ENCODE data around the gene ANKLE2.
"Not testable (repeated sequence)": the region's sequence is repeated elsewhere in the genome, so short reads cannot be mapped to it uniquely, and the experiment has no call there.

The ANKLE2 gene

GRCh38 chr12:132759359-132759758 is 2.3 kb downstream of the ANKLE2 start:
- Histone ChIP-seq H3K27ac (replicated peaks) (no peak overlapping the region), H3K4me3 (replicated peaks; ENCODE audit: insufficient read depth, low read length) (no peak overlapping the region), H3K27me3 (ENCODE audit: insufficient read depth, poor library complexity, severe bottlenecking) (no peaks in the 10 kb centered on the region)
- no peak for TF ChIP-seq POLR2AphosphoS5 (IDR thresholded peaks at IDR 0.05; ENCODE audit: low read depth)
- no peak for TF ChIP-seq CTCF (IDR thresholded peaks at IDR 0.05; ENCODE audit: insufficient read depth, low read length)
- TF ChIP-seq, protein P1, sequence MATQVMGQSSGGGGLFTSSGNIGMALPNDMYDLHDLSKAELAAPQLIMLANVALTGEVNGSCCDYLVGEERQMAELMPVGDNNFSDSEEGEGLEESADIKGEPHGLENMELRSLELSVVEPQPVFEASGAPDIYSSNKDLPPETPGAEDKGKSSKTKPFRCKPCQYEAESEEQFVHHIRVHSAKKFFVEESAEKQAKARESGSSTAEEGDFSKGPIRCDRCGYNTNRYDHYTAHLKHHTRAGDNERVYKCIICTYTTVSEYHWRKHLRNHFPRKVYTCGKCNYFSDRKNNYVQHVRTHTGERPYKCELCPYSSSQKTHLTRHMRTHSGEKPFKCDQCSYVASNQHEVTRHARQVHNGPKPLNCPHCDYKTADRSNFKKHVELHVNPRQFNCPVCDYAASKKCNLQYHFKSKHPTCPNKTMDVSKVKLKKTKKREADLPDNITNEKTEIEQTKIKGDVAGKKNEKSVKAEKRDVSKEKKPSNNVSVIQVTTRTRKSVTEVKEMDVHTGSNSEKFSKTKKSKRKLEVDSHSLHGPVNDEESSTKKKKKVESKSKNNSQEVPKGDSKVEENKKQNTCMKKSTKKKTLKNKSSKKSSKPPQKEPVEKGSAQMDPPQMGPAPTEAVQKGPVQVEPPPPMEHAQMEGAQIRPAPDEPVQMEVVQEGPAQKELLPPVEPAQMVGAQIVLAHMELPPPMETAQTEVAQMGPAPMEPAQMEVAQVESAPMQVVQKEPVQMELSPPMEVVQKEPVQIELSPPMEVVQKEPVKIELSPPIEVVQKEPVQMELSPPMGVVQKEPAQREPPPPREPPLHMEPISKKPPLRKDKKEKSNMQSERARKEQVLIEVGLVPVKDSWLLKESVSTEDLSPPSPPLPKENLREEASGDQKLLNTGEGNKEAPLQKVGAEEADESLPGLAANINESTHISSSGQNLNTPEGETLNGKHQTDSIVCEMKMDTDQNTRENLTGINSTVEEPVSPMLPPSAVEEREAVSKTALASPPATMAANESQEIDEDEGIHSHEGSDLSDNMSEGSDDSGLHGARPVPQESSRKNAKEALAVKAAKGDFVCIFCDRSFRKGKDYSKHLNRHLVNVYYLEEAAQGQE (IDR thresholded peaks at IDR 0.05; ENCODE audit: insufficient replicate concordance, low read depth) = no peak
- TF ChIP-seq GABPA (IDR thresholded peaks at IDR 0.05; ENCODE audit: low read depth) = no peak
- no peak for TF ChIP-seq SPI1 (IDR thresholded peaks at IDR 0.05; ENCODE audit: borderline replicate concordance, low read depth)
- no peak for DNase-seq (ENCODE audit: low read depth in 1 of 2, low spot score in 1 of 2)

DNA sequence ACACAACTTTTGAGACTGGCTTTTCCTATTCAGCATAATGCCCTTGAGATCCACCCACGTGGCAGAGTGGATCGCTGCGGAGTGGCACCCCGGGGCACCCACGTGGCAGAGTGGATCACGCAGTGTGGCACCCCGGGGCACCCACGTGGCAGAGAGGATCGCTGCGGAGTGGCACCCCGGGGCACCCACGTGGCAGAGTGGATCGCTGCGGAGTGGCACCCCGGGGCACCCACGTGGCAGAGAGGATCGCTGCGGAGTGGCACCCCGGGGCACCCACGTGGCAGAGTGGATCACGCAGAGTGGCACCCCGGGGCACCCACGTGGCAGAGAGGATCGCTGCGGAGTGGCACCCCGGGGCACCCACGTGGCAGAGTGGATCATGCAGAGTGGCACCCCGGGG is 2.8 kb downstream of the ANKLE2 start:
- H3K4me3 ChIP-seq (replicated peaks; ENCODE audit: insufficient read depth, low read length); H3K27ac ChIP-seq (replicated peaks); H3K27me3 ChIP-seq (ENCODE audit: insufficient read depth, poor library complexity, severe bottlenecking); DNase-seq (ENCODE audit: low read depth in 1 of 2, low spot score in 1 of 2): not testable (repeated sequence)

- Histone ChIP-seq H3K27ac (replicated peaks) (no peak overlapping the region), H3K4me3 (replicated peaks; ENCODE audit: insufficient read depth, low read length) (no peak overlapping the region), H3K27me3 (ENCODE audit: insufficient read depth, poor library complexity, severe bottlenecking) (no peaks in the 10 kb centered on the region)
- DNase-seq (ENCODE audit: low read depth in 1 of 2, low spot score in 1 of 2) = no peak
- TF ChIP-seq, protein P1 (IDR thresholded peaks at IDR 0.05; ENCODE audit: insufficient replicate concordance, low read depth) = no peak
- TF ChIP-seq CTCF (IDR thresholded peaks at IDR 0.05; ENCODE audit: insufficient read depth, low read length) = no peak
- TF ChIP-seq GABPA (IDR thresholded peaks at IDR 0.05; ENCODE audit: low read depth) = no peak
- TF ChIP-seq POLR2AphosphoS5 (IDR thresholded peaks at IDR 0.05; ENCODE audit: low read depth) = no peak
- no peak for TF ChIP-seq SPI1 (IDR thresholded peaks at IDR 0.05; ENCODE audit: borderline replicate concordance, low read depth)
Observed at GRCh38 chr12:132754160-132754932, 7.3 kb downstream of the ANKLE2 start.

GRCh38 chr12:132753670-132754069 is 8.0 kb downstream of the ANKLE2 start:
- not testable (repeated sequence) for H3K4me3 ChIP-seq (replicated peaks; ENCODE audit: insufficient read depth, low read length); H3K27ac ChIP-seq (replicated peaks); DNase-seq (ENCODE audit: low read depth in 1 of 2, low spot score in 1 of 2); H3K27me3 ChIP-seq (ENCODE audit: insufficient read depth, poor library complexity, severe bottlenecking)

- Histone ChIP-seq H3K4me3 (replicated peaks; ENCODE audit: insufficient read depth, low read length) (no peak overlapping the region), H3K27ac (replicated peaks) (no peak overlapping the region), H3K27me3 (ENCODE audit: insufficient read depth, poor library complexity, severe bottlenecking) (no peaks in the 10 kb centered on the region)
- TF ChIP-seq, protein P1 (IDR thresholded peaks at IDR 0.05; ENCODE audit: insufficient replicate concordance, low read depth) = no peak
- no peak for TF ChIP-seq POLR2AphosphoS5 (IDR thresholded peaks at IDR 0.05; ENCODE audit: low read depth)
- no peak for TF ChIP-seq CTCF (IDR thresholded peaks at IDR 0.05; ENCODE audit: insufficient read depth, low read length)
- TF ChIP-seq SPI1 (IDR thresholded peaks at IDR 0.05; ENCODE audit: borderline replicate concordance, low read depth) = no peak
- TF ChIP-seq GABPA (IDR thresholded peaks at IDR 0.05; ENCODE audit: low read depth) = no peak
- DNase-seq (ENCODE audit: low read depth in 1 of 2, low spot score in 1 of 2) = no peak
Observed at GRCh38 chr12:132748319-132748718, 13.3 kb downstream of the ANKLE2 start.
